A673 (cell line): ENCODE results near the gene HBD.

Experiments
- CTCF ChIP-seq: fragments of 300-800, 200-600 bp; sonication (generic); conservative IDR thresholded peaks from 2 replicates; pipeline ENCODE4 v1.5.1; 2017; ENCODE audit warnings: low read depth, mild to moderate bottlenecking, antibody characterized with exemption, low read length, moderate library complexity, mixed read lengths
- EZH2 ChIP-seq: fragments of 200-600 bp; sonication (generic); IDR thresholded peaks from 2 replicates; pipeline ENCODE4 v1.6.1; 2017; ENCODE audit warnings: borderline replicate concordance, low read depth, mild to moderate bottlenecking, mixed read lengths, antibody characterized with exemption, low read length; ENCODE audit not compliant: poor library complexity, severe bottlenecking

DNA sequence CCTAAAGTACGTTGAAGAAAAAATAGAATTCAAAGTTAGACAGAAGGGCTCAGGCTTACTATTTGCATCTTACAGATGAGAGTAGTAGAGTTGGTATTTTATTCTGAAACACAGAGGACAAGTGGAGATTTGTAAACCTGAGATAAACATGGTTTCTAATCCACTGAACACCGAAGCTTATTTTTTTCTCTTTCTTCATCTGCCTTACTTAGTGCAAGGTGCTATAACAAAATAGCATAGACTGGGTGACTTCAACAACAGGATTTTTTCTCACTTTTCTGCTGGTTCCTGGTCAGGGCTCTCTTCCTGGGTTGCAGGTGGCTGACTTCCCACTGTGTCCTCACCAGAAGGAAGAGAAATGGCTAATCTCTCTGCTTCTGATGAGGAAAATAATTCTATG is 17.5 kb upstream of the HBD start:
- TF ChIP-seq EZH2 (no peak), CTCF (no peak)
